GM12872 (cell line): ENCODE measurements around the gene MPO.

Source experiments
- TF ChIP-seq, protein P1 (sequence below): IDR thresholded peaks from 3 replicates; pipeline ENCODE4 v1.5.1; 2011; ENCODE audit warnings: low read depth, mild to moderate bottlenecking, low read length, moderate library complexity; ENCODE audit not compliant: insufficient read depth

The MPO gene

DNA sequence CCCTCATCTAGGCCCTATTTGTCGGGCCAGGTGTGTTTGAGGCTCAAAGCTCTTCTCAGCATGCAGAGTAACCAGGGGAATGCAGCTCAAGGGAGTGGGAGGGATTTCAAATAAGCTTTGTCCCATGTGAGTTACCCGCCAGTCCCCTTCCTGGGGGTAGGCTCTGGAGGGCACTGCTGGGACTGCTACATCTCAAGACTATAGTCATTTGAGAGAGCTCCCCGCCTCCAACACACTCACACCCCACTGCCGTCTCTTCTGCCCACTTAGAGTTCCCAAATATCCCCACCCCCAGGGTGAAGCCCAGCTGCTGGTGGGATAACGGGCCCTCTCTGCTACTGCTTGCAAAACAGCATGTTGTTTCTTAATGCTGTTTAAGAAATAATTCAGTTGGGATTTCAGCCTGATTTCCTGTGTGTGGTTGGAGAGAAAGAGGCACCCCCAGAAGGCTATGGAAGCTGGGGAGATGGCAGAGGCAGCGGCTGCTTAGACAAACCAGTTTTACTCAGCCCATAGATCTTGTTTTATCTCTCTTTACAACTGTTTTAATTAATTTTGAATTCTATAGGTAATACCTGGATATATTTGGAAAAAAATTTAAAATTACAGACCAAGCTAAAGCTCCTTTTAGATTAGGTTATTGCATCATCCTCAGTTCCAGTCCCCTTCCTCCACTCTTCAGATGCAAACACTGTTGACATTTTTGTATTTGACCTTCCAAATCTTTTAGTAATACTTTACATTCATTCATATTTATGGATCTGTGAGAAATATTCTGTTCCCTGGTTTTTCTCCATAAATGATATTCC, 4.1 kb upstream of the MPO start:
- TF ChIP-seq, protein P1, sequence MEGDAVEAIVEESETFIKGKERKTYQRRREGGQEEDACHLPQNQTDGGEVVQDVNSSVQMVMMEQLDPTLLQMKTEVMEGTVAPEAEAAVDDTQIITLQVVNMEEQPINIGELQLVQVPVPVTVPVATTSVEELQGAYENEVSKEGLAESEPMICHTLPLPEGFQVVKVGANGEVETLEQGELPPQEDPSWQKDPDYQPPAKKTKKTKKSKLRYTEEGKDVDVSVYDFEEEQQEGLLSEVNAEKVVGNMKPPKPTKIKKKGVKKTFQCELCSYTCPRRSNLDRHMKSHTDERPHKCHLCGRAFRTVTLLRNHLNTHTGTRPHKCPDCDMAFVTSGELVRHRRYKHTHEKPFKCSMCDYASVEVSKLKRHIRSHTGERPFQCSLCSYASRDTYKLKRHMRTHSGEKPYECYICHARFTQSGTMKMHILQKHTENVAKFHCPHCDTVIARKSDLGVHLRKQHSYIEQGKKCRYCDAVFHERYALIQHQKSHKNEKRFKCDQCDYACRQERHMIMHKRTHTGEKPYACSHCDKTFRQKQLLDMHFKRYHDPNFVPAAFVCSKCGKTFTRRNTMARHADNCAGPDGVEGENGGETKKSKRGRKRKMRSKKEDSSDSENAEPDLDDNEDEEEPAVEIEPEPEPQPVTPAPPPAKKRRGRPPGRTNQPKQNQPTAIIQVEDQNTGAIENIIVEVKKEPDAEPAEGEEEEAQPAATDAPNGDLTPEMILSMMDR, result no peak

DNA sequence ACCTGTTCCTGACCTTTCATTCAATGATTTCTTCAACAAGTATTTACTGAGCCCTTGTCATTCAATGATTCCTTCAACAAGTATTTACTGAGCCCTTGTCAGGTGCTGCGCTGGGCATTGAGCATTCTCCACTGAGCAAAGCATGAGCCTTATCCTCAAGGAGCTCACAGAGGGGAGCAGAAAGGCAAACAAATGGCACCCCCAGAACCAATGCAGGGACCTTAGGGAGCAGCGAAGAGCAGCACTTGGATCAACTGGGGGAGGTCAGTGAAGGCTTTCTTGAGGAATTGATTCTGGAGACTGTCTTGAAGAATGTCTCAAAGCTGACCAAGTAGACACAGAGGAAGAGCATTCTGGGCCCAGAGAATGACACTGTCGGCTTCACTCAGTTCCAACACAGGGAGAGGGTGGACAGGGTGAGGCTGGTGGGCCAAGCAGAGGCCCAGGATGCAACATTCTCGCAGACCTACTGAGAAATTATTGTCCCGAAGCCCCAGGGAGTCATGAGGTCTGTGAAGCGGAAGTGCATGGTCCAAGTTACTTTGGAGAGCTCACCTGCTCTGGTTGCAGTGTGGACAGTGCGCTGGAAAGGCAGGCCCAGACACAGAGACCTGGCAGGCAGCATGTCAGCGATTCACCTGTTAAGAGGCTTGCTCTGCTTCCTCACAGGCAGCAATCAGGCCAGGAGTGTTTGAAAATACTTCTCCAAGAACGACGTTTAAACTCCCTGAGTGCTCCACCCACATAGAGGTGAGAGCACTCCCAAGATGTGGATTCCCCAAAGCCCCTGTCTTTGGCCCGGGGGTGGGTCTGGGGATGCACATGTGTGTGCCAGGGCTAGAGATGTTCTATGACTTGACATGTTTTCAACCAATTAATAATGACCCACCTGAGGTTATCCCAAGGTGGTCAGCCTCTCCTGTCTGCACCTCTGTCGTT, 3.2 kb upstream of the MPO start:
- TF ChIP-seq, protein P1, result no peak

DNA sequence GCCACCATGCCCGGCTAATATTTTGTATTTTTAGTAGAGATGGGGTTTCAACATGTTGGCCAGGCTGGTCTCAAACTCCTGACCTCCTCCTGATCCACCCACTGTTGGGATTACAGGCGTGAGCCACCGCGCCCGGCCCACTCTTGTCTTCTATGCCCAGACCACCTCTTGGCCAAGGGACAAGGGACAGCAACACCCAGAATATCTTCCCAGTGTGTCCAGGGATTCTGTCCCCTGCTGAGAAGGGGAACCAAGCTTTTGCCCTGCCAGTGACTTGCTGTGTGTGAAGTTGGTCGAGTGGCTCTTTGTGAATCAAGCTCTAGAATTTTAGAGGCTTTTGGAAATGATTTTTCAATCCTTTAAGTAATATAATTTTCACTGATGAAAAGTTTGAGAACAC, 1.7 kb upstream of the MPO start:
- TF ChIP-seq, protein P1, result no peak

- TF ChIP-seq, protein P1, result no peak
These were observed 826 bp upstream of the MPO start for GRCh38 chr17:58281511-58282011.

DNA sequence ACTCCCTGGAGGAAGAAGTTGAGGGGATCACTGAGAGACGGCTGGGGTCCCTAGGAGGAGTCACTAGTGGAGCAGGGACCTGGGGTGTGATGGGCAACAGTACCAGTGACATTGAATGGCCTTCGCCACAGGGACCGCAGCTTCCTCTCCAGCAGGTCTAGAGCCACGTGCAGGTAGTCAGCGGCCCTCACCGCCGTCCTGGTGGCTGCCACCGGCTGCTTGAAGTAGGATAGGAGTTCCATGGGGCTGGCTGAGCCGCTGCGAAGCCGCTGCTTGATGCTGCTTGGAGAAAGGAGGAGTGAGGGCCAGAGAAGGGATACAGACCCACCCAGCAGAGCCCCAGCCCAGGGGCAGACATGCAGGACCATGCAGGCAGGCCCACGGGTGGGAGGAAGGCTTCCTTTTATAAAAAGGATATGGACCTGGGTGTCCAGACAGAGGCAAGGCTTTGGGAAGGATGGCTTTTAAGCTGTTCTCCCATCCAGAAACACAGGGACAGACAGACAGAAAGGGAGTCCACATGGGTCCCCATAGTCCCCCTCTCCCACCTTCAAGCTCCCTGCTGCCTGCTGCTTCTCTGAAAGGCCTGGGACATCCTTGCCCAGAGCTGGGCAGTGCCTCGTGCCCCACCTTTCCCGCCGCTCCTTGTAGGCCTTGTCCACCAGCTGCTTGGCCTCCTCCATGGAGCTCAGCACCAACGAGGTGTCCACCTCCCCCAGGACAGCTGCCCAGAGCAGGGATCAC, 827 bp downstream of the MPO start:
- TF ChIP-seq, protein P1, result no peak

DNA sequence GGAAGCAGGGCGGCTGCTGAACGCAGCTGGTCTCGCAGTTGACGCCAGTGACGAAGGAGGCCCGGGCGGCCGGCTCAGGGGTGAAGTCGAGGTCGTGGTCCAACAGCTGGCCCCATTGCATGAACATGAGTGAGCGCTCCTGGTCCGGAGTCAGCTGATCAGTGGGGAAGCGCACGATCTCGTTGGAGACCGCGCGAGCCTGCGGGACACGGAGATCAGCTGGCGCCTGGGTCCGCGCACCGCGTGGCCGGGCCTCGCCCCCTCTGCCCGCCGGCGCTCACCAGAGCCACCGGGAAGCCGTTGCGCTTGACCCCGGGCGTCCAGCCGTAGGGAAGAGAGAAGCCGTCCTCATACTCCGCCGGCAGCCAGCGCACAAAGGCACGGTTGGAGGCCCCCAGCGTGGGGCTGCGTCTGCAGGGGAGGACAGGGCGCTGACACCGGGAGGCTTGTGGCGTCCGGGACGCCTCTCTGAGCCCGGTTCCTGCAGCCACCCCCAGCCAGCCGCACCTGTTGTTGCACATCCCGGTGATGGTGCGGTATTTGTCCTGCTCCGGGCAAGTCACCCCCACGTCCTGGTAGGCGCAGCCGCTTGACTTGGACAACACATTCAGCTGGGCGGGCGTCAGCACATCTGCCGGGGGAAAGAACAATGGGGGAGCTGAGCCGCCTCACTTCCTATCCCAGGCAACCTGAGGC, 1.6 kb downstream of the MPO start:
- TF ChIP-seq, protein P1, result no peak

DNA sequence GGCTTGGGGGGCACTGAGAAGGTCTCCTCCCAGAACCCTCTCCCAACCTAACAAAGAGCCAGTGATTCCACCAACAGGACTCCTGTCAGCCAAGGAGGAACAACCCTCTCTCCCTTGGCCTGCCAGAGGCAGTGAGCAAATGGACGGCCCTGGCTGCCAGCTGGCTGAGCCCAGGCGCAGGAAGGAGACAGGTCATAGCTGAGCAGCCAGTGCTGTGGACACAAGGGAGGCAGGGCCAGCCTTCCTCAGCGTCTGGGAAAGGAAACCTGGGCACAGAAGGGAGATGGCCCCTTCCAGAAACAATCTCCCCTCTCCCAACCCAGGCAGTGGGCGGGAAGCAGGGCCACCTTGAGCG, 2.1 kb downstream of the MPO start:
- TF ChIP-seq, protein P1, result no peak
